Tibial nerve (tissue), 4 donors: ENCODE results near the gene DNAJC21. TPM values are rescaled to one million over a fixed set of nuclear protein-coding genes. Genes with fewer than 3 reads are reported as not detected.
A peak's percentile ranks its signal among the peaks of the same experiment; 100 is the strongest.

Experiments used
- DNase-seq, 2 donors: peaks; one replicate each; pipeline ENCODE4 v3.0.0-alpha.2; 2019; ENCODE audit warnings: low spot score in 2 of 2
- H3K27ac ChIP-seq, 4 donors: fragments of 200-600 bp; sonication (generic) in 3 of 4; one replicate each; pipeline ENCODE4 v1.5.1; 2017 to 2019; ENCODE audit warnings: mild to moderate bottlenecking in 1 of 4
- H3K27me3 ChIP-seq, 2 donors: fragments of 200-600 bp; sonication (generic) in 1 of 2; one replicate each; pipeline versions ENCODE4 v1.5.1 to v1.6.0; 2017 to 2019
- H3K36me3 ChIP-seq, 3 donors: fragments of 200-600 bp; sonication (generic); one replicate each; pipeline ENCODE4 v1.5.1; 2018 to 2019
- H3K4me1 ChIP-seq, 4 donors: fragments of 200-600 bp; sonication (generic) in 3 of 4; one replicate each; pipeline ENCODE4 v1.5.1; 2017 to 2019
- H3K4me3 ChIP-seq, 4 donors: fragments of 200-600 bp; sonication (generic) in 3 of 4; one replicate each; pipeline ENCODE4 v1.5.1; 2017 to 2019; ENCODE audit warnings: mild to moderate bottlenecking in 1 of 4, moderate library complexity in 1 of 4
- H3K9me3 ChIP-seq, 4 donors: fragments of 200-600 bp; sonication (generic) in 3 of 4; one replicate each; pipeline ENCODE4 v1.5.1; 2017 to 2019
- EP300 ChIP-seq, 2 donors: sonication (generic); formaldehyde crosslinking; IDR thresholded peaks; one replicate each; pipeline ENCODE4 v1.6.1; 2017; ENCODE audit warnings: antibody characterized with exemption in 2 of 2, mild to moderate bottlenecking in 1 of 2
- POLR2A ChIP-seq, 2 donors: fragments of 450-650 bp; IDR thresholded peaks; one replicate each; pipeline ENCODE4 v1.6.1; 2017; ENCODE audit warnings: antibody characterized with exemption in 2 of 2, mild to moderate bottlenecking in 2 of 2, moderate library complexity in 2 of 2
- WGBS, 2 donors: methylation state at CpG; one replicate each; pipeline ENCODE4 v1.1.5; 2018; 5-methylcytosine and 5-hydroxymethylcytosine counted together
- total RNA-seq, 4 donors: library from RNA; depleted of rRNA; stranded (reverse); fragments of >200 nt; gene quantifications; one replicate each; pipeline ENCODE4 v1.1.0, GENCODE V29; 2016
- TF ChIP-seq, protein P1 (sequence below), 5 experiments: fragments of 200-600 bp in 3 of 5; fragments of 450-650 bp in 2 of 5; sonication (generic) in 3 of 5; IDR thresholded peaks; one replicate each; pipeline ENCODE4 v1.5.1; 2016 to 2019; ENCODE audit warnings: antibody characterized with exemption in 5 of 5, mild to moderate bottlenecking in 3 of 5, moderate library complexity in 2 of 5

Gene DNAJC21
- total RNA-seq, 4 donors from 2014 or later, result 30.3 to 54.0 (median 31.7) TPM

GRCh38 chr5:34914671-34915138 is 14.7 kb upstream of the DNAJC21 start:
- TF ChIP-seq, protein P1, sequence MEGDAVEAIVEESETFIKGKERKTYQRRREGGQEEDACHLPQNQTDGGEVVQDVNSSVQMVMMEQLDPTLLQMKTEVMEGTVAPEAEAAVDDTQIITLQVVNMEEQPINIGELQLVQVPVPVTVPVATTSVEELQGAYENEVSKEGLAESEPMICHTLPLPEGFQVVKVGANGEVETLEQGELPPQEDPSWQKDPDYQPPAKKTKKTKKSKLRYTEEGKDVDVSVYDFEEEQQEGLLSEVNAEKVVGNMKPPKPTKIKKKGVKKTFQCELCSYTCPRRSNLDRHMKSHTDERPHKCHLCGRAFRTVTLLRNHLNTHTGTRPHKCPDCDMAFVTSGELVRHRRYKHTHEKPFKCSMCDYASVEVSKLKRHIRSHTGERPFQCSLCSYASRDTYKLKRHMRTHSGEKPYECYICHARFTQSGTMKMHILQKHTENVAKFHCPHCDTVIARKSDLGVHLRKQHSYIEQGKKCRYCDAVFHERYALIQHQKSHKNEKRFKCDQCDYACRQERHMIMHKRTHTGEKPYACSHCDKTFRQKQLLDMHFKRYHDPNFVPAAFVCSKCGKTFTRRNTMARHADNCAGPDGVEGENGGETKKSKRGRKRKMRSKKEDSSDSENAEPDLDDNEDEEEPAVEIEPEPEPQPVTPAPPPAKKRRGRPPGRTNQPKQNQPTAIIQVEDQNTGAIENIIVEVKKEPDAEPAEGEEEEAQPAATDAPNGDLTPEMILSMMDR (IDR thresholded peaks at IDR 0.05), result no peak
- no peak for TF ChIP-seq POLR2A (IDR thresholded peaks at IDR 0.05)
- no peak for TF ChIP-seq EP300 (IDR thresholded peaks at IDR 0.05)
- whole genome bisulfite sequencing, 2 donors, result 3% methylated on average over 19 to 20 of the region's 20 CpGs
- peaks cover 0 to 34% (median 0%) of the 10 kb centered on the region in 3 donors for H3K36me3 ChIP-seq
- DNase-seq, result no peak
- H3K9me3 ChIP-seq, result no peaks in the 10 kb centered on the region
- peaks cover 0 to 42% (median 25%) of the 10 kb centered on the region in 4 donors for H3K4me1 ChIP-seq
- H3K4me3 ChIP-seq, result peak overlapping the region; percentile 72 to 98 (median 81)
- peak overlapping the region; percentile 47 to 94 (median 86) for H3K27ac ChIP-seq
- H3K27me3 ChIP-seq, result no peaks in the 10 kb centered on the region

- peaks cover 0 to 42% (median 25%) of the 10 kb centered on the region in 4 donors for H3K4me1 ChIP-seq
- H3K9me3 ChIP-seq, result no peaks in the 10 kb centered on the region
- H3K36me3 ChIP-seq, result peaks cover 0 to 34% (median 0%) of the 10 kb centered on the region in 3 donors
- H3K27me3 ChIP-seq, result no peaks in the 10 kb centered on the region
- H3K27ac ChIP-seq, result peak within 1 kb of the TSS; percentile 47 to 94 (median 86)
- DNase-seq, result peak; percentile 91
- peak within 1 kb of the TSS; percentile 72 to 98 (median 81) for H3K4me3 ChIP-seq
- TF ChIP-seq POLR2A (IDR thresholded peaks at IDR 0.05), result peak in 1 of 2 donors; percentile 48
- TF ChIP-seq EP300 (IDR thresholded peaks at IDR 0.05), result peak; percentile 70 to 97
- TF ChIP-seq, protein P1 (IDR thresholded peaks at IDR 0.05), result peak in 3 of 5 experiments; percentile 16 to 62 (median 40)
- 0 to 1% methylated on average over 57 to 67 of the region's 67 CpGs for WGBS, 2 donors
These were observed 14.1 kb upstream of the DNAJC21 start, which contains the start of the genes BRIX1 and RAD1 for GRCh38 chr5:34915139-34915855. Gene BRIX1 (plus strand): TSS chr5:34915711. CDS start chr5:34915739, 28 bp downstream. Gene RAD1 (minus strand): TSS chr5:34915504. CDS start chr5:34914892, 612 bp downstream.

GRCh38 chr5:34915856-34916192 is 13.5 kb upstream of the DNAJC21 start:
- peak overlapping the region; percentile 72 to 98 (median 81) for H3K4me3 ChIP-seq
- no peaks in the 10 kb centered on the region for H3K27me3 ChIP-seq
- no peak for TF ChIP-seq POLR2A (IDR thresholded peaks at IDR 0.05)
- no peak for TF ChIP-seq EP300 (IDR thresholded peaks at IDR 0.05)
- TF ChIP-seq, protein P1 (IDR thresholded peaks at IDR 0.05), result no peak
- peak overlapping the region in 3 of 4 donors; percentile 84 to 92 (median 87) for H3K27ac ChIP-seq
- H3K9me3 ChIP-seq, result no peaks in the 10 kb centered on the region
- H3K4me1 ChIP-seq, result peaks cover 0 to 42% (median 25%) of the 10 kb centered on the region in 4 donors
- peaks cover 0 to 34% (median 0%) of the 10 kb centered on the region in 3 donors for H3K36me3 ChIP-seq
- no peak for DNase-seq
- 0 to 1% methylated on average over 20 of the region's 20 CpGs for WGBS, 2 donors

- H3K4me3 ChIP-seq, result peak overlapping the region; percentile 72 to 98 (median 81)
- 29 to 32% methylated on average over 6 of the region's 6 CpGs for WGBS, 2 donors
- no peaks in the 10 kb centered on the region for H3K9me3 ChIP-seq
- peaks cover 0 to 32% (median 0%) of the 10 kb centered on the region in 3 donors for H3K36me3 ChIP-seq
- TF ChIP-seq, protein P1 (IDR thresholded peaks at IDR 0.05), result no peak
- TF ChIP-seq POLR2A (IDR thresholded peaks at IDR 0.05), result no peak
- no peak for TF ChIP-seq EP300 (IDR thresholded peaks at IDR 0.05)
- DNase-seq, result no peak
- peaks cover 0 to 42% (median 25%) of the 10 kb centered on the region in 4 donors for H3K4me1 ChIP-seq
- no peaks in the 10 kb centered on the region for H3K27me3 ChIP-seq
- H3K27ac ChIP-seq, result peak overlapping the region in 2 of 4 donors; percentile 84 to 87
These were observed 12.8 kb upstream of the DNAJC21 start for GRCh38 chr5:34916518-34916917.

GRCh38 chr5:34918025-34918424 is 11.3 kb upstream of the DNAJC21 start:
- H3K4me1 ChIP-seq, result peaks cover 0 to 38% (median 25%) of the 10 kb centered on the region in 4 donors
- H3K27me3 ChIP-seq, result no peaks in the 10 kb centered on the region
- H3K9me3 ChIP-seq, result no peaks in the 10 kb centered on the region
- TF ChIP-seq, protein P1 (IDR thresholded peaks at IDR 0.05), result no peak
- TF ChIP-seq EP300 (IDR thresholded peaks at IDR 0.05) (no peak), POLR2A (IDR thresholded peaks at IDR 0.05) (no peak)
- no peak overlapping the region for H3K4me3 ChIP-seq
- H3K36me3 ChIP-seq, result peaks cover 0 to 32% (median 0%) of the 10 kb centered on the region in 3 donors
- no peak overlapping the region for H3K27ac ChIP-seq
- WGBS, 2 donors, result 81 to 82% methylated on average over 4 of the region's 4 CpGs
- no peak for DNase-seq
